PFSK-1 (cell line): ENCODE data around the gene FOXO3.

Experiments used
- POLR2AphosphoS5 ChIP-seq: IDR thresholded peaks from 2 replicates; pipeline ENCODE4 v1.6.1; 2012; ENCODE audit warnings: low read depth, mild to moderate bottlenecking, control low read depth, low read length, moderate library complexity
- REST ChIP-seq, 2 experiments: IDR thresholded peaks; 2 replicates each; pipeline versions ENCODE4 v1.6.1 to v1.8.0; 2011 to 2012; ENCODE audit warnings: low read depth in 2 of 2, low read length in 2 of 2, control low read depth in 1 of 2, inconsistent platforms in 1 of 2, mild to moderate bottlenecking in 1 of 2, moderate library complexity in 1 of 2; ENCODE audit not compliant: insufficient read depth in 1 of 2
- TAF1 ChIP-seq: IDR thresholded peaks from 2 replicates; pipeline ENCODE4 v1.6.1; 2012; ENCODE audit warnings: low read length, control low read depth, borderline replicate concordance; ENCODE audit not compliant: insufficient read depth

- no peak for TF ChIP-seq POLR2AphosphoS5
- TF ChIP-seq TAF1, result no peak
- no peak for TF ChIP-seq REST (IDR thresholded peaks at IDR 0.05; ENCODE audit: insufficient read depth in 1 of 2, low read depth in 2 of 2, low read length in 2 of 2)
Measured at GRCh38 chr6:108521616-108522107, 39.1 kb upstream of the FOXO3 start.
